ENCODE measurements around the gene IL22RA2. TPM values are rescaled to one million over a fixed set of nuclear protein-coding genes. Genes with fewer than 3 reads are reported as not detected.
"Not testable (repeated sequence)": the region's sequence is repeated elsewhere in the genome, so short reads cannot be mapped to it uniquely, and the experiment has no call there.

The IL22RA2 gene
- not detected for total RNA-seq

- FAIRE-seq, result no peak
- DNase-seq (ENCODE audit: low spot score in 2 of 2), result no peak
Observed at GRCh38 chr6:137173501-137173900, at the start of gene IL22RA2. TSS of gene IL22RA2 (minus strand) at chr6:137173644. CDS start at chr6:137161749, 11,895 bp downstream.

DNA sequence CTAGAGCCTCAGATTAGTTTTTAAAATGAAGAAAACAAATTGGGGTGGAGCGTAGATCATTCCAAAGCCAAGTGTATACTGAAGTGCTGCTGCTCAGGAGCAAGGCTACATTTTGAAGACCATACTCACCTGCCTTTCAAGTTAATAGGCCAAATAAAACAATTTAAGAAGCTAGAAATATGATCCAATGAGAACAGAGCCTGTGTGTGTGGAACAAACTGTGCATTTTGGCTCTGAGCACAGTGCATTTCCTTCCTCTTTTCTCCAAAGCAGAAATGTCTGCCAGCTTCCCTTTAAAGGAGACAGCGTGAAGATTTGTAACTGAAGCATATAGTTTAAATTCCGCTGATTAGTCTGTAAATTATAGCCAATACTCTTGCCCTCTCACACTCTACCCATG, 48.9 kb upstream of the IL22RA2 start:
- FAIRE-seq, result no peak

DNA sequence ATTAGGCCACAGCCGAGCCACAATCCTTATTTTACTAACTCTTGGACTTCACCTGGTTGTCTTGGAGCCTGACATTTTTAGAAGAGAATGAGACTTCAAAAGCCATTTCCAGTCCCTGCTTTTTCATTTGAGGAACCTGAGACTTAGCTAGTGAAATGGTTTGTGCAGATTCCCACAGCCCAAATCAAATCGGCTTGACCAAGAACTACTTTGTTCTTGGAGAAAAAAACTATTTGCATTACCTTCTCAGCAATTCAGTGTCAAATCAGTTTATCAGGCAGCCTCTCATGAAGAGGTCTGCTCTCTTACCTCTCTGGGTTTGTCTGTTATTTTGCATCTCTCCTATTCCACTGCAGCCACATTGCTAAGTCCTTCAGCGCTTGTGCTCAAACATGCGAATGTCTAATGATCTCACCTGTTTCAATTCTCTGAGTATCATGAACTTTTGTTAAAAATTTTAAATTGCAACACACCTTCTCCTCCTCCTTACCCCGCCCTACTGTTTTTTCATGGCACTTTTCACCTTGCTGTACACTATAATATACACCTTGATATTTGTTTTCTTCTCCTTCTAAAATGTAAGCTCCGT, 46.3 kb upstream of the IL22RA2 start:
- FAIRE-seq (no peak), DNase-seq (ENCODE audit: low spot score in 2 of 2) (no peak)

More for the DNA sequence above, 48.9 kb upstream of the IL22RA2 start:
- no peak for DNase-seq (ENCODE audit: low spot score in 2 of 2)

DNA sequence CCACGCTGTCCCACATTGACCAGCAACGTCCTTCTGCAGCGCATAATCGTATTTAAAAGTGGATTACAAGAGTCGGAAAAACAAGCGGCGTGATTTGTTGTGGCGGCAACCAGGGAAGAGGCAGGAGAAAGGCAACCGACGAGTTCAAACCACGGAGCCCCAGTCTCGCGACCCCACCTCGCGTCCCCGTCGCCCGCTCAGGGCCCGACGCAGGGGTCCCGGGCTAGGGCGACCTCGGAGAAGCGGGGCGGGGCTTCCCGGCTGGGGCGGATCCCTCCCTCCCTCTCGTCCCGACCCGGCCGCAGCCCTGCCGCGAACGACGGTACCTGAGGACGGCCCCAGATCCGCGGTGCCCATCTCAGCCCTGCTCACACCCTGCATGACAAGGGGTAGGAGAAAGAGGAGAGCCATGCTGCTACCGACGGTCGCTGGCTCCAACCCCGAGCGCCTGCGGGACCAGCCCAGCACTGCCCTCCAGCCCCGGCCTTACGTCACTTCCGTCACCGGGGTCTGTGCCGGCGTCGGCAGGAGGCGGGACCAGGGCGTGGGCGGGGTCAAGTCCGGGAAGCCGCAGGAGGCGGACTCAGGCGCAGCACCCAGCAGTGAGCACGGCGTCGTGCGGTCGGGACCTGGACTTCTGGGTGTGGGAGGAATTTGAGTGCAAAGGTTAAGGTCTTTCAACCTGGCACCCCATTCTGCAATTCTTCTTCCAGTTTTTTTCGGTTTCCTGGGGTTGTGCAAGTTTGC, 45.6 kb upstream of the IL22RA2 start, which contains the start of gene IFNGR1:
Gene IFNGR1 (minus strand): TSS at position 469 of the 747 bp plus-strand sequence. CDS start 58 bp downstream, at position 411.
- FAIRE-seq (no peak), DNase-seq (ENCODE audit: low spot score in 2 of 2) (peak; percentile 88 to 92)

- FAIRE-seq, result no peak
Observed at GRCh38 chr6:137218473-137218916, 45.1 kb upstream of the IL22RA2 start.

GRCh38 chr6:137217801-137218472, 44.5 kb upstream of the IL22RA2 start:
- no peak for FAIRE-seq
- DNase-seq (ENCODE audit: low spot score in 2 of 2), result no peak

More at GRCh38 chr6:137218473-137218916, 45.1 kb upstream of the IL22RA2 start:
- peak; percentile 24 to 33 for DNase-seq (ENCODE audit: low spot score in 2 of 2)

- FAIRE-seq, result no peak
- no peak for DNase-seq (ENCODE audit: low spot score in 2 of 2)
Observed at GRCh38 chr6:137216875-137217553, 43.6 kb upstream of the IL22RA2 start.

DNA sequence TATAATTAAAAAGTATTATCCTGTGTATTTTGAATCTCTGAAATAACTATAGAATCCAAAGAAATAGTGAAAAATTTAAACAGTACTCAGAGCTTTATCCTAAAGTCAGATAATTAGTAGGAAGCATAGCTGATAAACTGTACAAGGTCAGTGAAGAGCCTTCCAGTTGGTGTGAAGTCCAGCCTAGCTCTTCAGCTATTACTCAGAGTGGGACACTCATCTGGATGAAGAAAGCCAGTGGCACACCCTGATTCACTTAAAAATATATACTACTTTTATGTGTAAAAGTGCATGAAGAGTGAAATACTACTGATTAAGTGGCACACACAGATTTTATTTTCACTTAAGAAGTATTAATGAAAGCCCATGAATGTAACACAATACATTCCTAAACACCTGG, 42.7 kb upstream of the IL22RA2 start:
- DNase-seq (ENCODE audit: low spot score in 2 of 2) (no peak), FAIRE-seq (no peak)

DNA sequence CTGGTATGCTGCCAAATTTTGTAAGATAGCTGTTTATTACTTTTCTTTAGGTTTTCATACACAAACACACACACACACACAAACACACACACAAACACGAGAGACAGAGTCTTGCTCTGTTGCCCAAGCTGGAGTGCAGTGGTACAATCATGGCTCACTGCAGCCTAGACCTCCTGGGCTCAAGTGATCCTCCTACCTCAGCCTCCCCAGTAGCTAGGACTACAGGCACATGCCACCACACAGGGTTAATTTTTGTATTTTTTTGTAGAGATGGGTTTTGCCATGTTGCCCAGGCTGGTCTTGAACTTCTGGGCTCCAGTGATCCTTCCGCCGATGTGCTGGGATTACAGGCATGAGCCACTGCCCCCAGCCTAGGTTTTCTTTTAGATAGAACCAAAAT, 42.2 kb upstream of the IL22RA2 start:
- FAIRE-seq; DNase-seq (ENCODE audit: low spot score in 2 of 2): not testable (repeated sequence)

DNA sequence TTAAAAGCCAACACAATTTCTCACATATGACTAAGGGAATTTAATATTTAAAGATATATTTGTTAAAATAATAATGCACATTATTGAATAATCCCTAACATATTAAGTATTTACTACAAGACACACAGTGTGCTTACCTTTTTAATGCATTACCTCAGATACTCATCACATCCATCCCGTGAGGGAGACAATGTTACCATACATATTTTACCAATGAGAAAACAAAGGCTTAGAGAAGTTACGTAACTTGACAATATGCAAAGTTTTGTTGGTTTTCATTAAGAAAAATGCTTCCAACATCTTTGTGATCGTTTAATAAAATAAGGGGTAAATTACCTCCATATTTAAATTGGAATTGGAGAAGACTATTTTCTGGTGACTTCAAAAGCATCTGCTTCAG, 41.5 kb upstream of the IL22RA2 start:
- FAIRE-seq, result no peak
- no peak for DNase-seq (ENCODE audit: low spot score in 2 of 2)

GRCh38 chr6:137213813-137214212, 40.4 kb upstream of the IL22RA2 start:
- no peak for DNase-seq (ENCODE audit: low spot score in 2 of 2)
- FAIRE-seq, result no peak

DNA sequence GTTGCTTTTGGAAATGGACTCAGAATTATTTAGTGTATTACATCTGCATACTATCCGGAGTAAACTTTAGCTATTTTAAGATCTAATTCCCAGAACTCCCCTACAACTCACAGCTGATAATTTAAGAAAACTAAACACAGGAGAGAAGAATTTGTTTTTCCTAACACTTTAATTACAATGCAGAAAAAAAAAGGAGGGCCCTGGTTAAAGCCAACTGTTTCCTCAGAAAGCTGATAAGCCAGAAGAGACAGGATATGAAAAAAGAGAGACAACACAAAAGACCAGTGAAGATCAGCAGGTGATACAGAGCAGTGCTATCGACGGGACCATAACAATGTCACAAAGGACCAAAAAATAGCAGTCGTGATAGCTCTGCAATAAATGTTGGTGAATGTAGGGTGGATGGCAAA, 39.9 kb upstream of the IL22RA2 start:
- DNase-seq (ENCODE audit: low spot score in 2 of 2) (no peak), FAIRE-seq (no peak)

GRCh38 chr6:137211910-137212309, 38.5 kb upstream of the IL22RA2 start:
- FAIRE-seq (no peak), DNase-seq (ENCODE audit: low spot score in 2 of 2) (no peak)

DNA sequence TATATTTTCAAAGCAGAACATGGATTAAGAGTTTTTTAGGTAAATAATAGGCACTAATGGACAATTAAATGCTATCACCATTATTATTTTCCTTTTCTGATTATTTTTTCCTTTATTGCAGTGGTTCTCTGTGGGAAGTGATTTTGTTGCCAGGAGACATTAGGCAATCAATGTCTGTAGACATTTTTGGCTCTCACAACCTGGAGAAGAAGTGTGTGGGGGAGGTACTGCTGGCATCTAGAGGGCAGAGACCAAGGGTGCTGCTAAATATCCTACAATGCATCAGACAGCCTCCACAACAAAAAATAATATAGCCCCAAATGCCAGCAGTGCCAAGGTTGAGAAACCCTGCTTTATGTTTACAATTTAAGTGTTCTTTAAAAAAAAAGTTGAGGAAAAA, 37.5 kb upstream of the IL22RA2 start:
- no peak for DNase-seq (ENCODE audit: low spot score in 2 of 2)
- no peak for FAIRE-seq

DNA sequence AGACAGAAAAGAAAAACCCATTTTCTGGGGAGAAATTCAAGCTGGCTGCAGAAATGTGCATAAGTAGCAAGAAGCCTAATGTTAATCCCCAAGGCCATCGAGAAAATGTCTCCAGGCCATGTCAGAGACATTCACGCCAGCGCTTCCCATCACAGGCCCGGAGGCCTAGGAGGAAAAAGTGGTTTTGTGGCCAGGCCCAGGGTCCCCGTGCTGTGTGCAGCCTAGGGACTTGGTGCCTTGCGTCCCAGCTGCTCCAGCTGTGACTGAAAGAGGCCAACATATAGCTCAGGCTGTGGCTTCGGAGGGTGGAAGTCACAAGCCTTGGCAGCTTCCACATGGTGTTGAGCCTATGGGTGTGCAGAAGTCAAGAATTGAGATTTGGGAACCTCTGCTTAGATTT, 34.8 kb upstream of the IL22RA2 start:
- no peak for DNase-seq (ENCODE audit: low spot score in 2 of 2)
- FAIRE-seq, result no peak

DNA sequence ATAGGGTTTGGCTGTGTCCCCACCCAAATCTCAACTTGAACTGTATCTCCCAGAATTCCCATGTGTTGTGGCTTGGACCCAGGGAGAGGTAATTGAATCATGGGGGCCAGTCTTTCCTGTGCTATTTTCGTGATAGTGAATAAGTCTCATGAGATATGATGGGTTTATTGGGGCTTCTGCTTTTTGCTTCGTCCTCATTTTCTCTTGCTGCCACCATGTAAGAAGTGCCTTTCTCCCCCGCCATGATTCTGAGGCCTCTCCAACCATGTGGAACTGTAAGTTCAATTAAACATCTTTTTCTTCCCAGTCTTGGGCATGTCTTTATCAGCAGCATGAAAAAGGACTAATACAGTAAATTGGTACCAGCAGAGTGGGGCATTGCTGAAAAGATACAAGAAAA, 34.0 kb upstream of the IL22RA2 start:
- not testable (repeated sequence) for FAIRE-seq; DNase-seq (ENCODE audit: low spot score in 2 of 2)

DNA sequence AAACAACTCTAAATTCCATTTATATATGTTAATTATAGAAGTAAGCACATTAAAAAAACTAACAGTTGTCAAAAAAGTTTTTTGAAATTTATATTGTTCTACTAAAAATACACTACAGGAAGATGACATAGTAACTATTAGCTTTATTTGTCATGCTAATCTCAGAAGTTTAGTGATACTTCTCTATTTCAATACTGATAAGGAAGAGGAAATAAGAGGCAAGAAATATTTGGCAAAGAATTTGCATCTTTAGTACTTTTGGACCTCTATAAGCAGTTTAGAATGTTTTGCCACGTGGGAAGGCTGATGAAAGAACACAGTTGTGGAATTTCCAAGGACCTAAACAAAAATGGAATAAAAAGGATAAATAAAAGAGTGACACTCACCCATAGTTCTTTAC, 33.1 kb upstream of the IL22RA2 start:
- FAIRE-seq (peak; percentile 47), DNase-seq (ENCODE audit: low spot score in 2 of 2) (no peak)

GRCh38 chr6:137203256-137203655, 29.8 kb upstream of the IL22RA2 start:
- DNase-seq (ENCODE audit: low spot score in 2 of 2) (no peak), FAIRE-seq (no peak)

DNA sequence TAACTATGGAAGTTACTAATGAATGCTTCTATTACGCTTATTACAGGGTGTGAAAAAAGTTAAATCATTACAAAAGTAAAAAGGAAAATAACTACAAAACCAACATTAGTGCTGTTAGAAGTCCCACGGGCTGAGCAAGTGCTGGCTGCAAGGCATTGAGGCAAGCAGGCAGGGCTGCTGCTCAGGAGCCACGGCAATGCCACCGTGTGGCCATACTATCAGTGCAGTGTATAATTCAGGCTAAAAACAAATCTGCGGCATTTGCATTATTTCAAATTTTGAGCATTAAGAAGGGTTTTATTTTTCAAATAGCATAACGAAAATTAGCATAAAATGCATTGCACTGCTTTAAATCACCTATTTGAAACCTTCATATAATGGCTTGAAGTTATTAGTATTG, 28.6 kb upstream of the IL22RA2 start:
- FAIRE-seq, result no peak
- DNase-seq (ENCODE audit: low spot score in 2 of 2), result no peak

DNA sequence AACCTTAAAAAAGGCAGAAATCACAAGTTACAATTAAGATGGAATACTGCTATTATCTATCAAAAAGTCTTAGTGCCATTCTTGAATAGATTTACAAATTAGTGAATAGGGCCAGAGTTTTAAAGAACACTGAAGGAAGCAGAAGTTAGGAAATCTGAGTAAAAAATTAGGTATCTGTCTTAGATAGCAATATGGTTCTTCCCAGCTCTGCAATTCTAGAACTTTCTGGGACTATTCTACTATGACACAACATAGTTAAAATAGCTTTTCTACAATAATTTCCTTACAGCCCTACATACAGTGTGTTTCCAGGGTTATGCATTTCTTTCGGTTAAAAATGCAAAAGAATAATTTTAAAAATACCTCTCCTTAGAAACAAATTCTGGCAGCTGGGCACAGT, 27.6 kb upstream of the IL22RA2 start:
- DNase-seq (ENCODE audit: low spot score in 2 of 2) (no peak), FAIRE-seq (no peak)

DNA sequence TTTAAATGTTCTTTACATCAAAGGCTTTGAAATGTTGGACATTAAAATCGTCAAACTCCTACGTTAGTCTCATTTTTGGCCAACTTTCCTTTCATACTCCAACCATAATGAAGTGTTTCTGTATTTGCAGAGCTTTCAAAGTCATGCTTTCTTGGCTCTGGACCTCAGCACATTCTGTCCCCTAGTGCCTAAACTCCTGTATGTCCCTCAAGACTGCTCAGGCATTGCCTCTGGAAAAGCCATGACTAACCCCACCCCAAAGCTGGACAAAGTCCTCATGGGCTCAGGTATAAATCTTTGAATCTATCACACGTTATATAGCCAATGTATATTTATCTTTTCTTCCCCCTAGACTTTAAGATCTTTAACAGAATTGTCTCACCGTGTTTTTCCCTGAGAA, 26.8 kb upstream of the IL22RA2 start:
- no peak for DNase-seq (ENCODE audit: low spot score in 2 of 2)
- FAIRE-seq, result no peak

Data from frontal cortex (tissue), 4 donors.